IMR-90 (cell line): ENCODE results near the gene ADGRF3.

Experiments
- BHLHE40 ChIP-seq: fragments of 150-350 bp; IDR thresholded peaks from 2 replicates; pipeline ENCODE4 v1.6.1; 2016; ENCODE audit warnings: mild to moderate bottlenecking, low read depth, low read length
- CEBPB ChIP-seq: IDR thresholded peaks from 2 replicates; pipeline ENCODE4 v1.6.1; 2012; ENCODE audit warnings: low read depth, low read length, improper control_type of control experiment
- CHD1 ChIP-seq: IDR thresholded peaks from 2 replicates; pipeline ENCODE4 v1.6.1; 2012; ENCODE audit warnings: low read depth, low read length, improper control_type of control experiment
- CTCF ChIP-seq: conservative IDR thresholded peaks from 2 replicates; pipeline ENCODE4 v1.5.1; 2012; ENCODE audit warnings: mild to moderate bottlenecking, low read depth, low read length, improper control_type of control experiment
- FOS ChIP-seq: fragments of 150-350 bp; IDR thresholded peaks from 2 replicates; pipeline ENCODE4 v1.6.1; 2016; ENCODE audit warnings: low read depth, low read length
- MAZ ChIP-seq: IDR thresholded peaks from 2 replicates; pipeline ENCODE4 v1.6.1; 2012; ENCODE audit warnings: low read depth, mild to moderate bottlenecking, low read length, improper control_type of control experiment, moderate library complexity, borderline replicate concordance
- MXI1 ChIP-seq: IDR thresholded peaks from 2 replicates; pipeline ENCODE4 v1.6.1; 2012; ENCODE audit warnings: low read depth, mild to moderate bottlenecking, low read length, moderate library complexity, borderline replicate concordance
- NFE2L2 ChIP-seq: fragments of 150-350 bp; IDR thresholded peaks from 2 replicates; pipeline ENCODE4 v1.6.1; 2016; ENCODE audit warnings: low read depth, mild to moderate bottlenecking, low read length
- POLR2A ChIP-seq: IDR thresholded peaks from 2 replicates; pipeline ENCODE4 v1.6.1; 2012; ENCODE audit warnings: mild to moderate bottlenecking, low read depth, low read length
- RAD21 ChIP-seq: IDR thresholded peaks from 2 replicates; pipeline ENCODE4 v1.6.1; 2012; ENCODE audit warnings: low read length, improper control_type of control experiment
- RFX5 ChIP-seq: IDR thresholded peaks from 2 replicates; pipeline ENCODE4 v1.8.0; 2012; ENCODE audit warnings: low read depth, mild to moderate bottlenecking, low read length, moderate library complexity
- SMC3 ChIP-seq: fragments of 150-350 bp; IDR thresholded peaks from 2 replicates; pipeline ENCODE4 v1.6.1; 2016; ENCODE audit warnings: low read depth, mild to moderate bottlenecking, antibody characterized with exemption, low read length, moderate library complexity
- USF2 ChIP-seq: fragments of 150-350 bp; IDR thresholded peaks from 2 replicates; pipeline ENCODE4 v1.6.1; 2017; ENCODE audit warnings: mild to moderate bottlenecking, antibody characterized with exemption, low read length, low read depth

GRCh38 chr2:26382564-26382963 is 36.0 kb upstream of the ADGRF3 start:
- TF ChIP-seq CTCF, result no peak
- no peak for TF ChIP-seq CHD1
- no peak for TF ChIP-seq SMC3
- no peak for TF ChIP-seq POLR2A
- TF ChIP-seq RAD21, result no peak
- TF ChIP-seq MXI1, result no peak
- TF ChIP-seq FOS, result no peak
- no peak for TF ChIP-seq RFX5
- TF ChIP-seq NFE2L2, result no peak
- no peak for TF ChIP-seq USF2
- no peak for TF ChIP-seq CEBPB
- no peak for TF ChIP-seq BHLHE40
- TF ChIP-seq MAZ, result no peak
